HCT116 (cell line): Measurements from ENCODE around the gene OR13A1. TPM values are rescaled to one million over a fixed set of nuclear protein-coding genes. Genes with fewer than 3 reads are reported as not detected.
"Not testable (repeated sequence)": the region's sequence is repeated elsewhere in the genome, so short reads cannot be mapped to it uniquely, and the experiment has no call there.

Experiments
- ATAC-seq: fragments of 200-7000 bp; cut with Tn5 transposase; 2 replicates; pipeline ENCODE4 v1.9.1; 2020; ENCODE audit warnings: mild to moderate bottlenecking, moderate library complexity
- BruUV-seq: library from RNA; stranded (reverse); fragments of 400-500 nt; replicated peaks from 2 replicates; lab custom pipeline; 2021; lab: Mats Ljungman, UMichigan
- CTCF ChIA-PET: fragments of 300-600 bp; sonication (Branson Sonifier 250); formaldehyde crosslinking; loops from one replicate; lab custom pipeline; 2021; ENCODE audit warnings: antibody characterized with exemption; lab: Charles Lee
- POLR2A ChIA-PET: fragments of 300-600, 350-600 bp; sonication (Branson Sonifier 250); formaldehyde crosslinking; loops from one replicate; lab custom pipeline; 2021; ENCODE audit warnings: antibody characterized with exemption; lab: Charles Lee
- RAD21 ChIA-PET, 2 experiments: fragments of 300-600 bp; sonication (Branson Sonifier 250); formaldehyde crosslinking; loops; one replicate each; lab custom pipeline; 2023; ENCODE audit warnings: low total read pairs in 2 of 2; ENCODE audit not compliant: uncharacterized antibody in 2 of 2, unreplicated experiment in 2 of 2, low non-redundant PET in 1 of 2; lab: Charles Lee
- DNase-seq: peaks from one replicate; pipeline ENCODE4 v3.0.0-alpha.2; 2010; ENCODE audit warnings: low read depth, low spot score
- H2AFZ ChIP-seq: fragments of 200-600 bp; shearing (Covaris generic), sonication (generic); 2 replicates; pipeline ENCODE4 v1.6.1; 2017; ENCODE audit warnings: low read depth, mixed run types, mixed read lengths, antibody characterized with exemption, low read length; ENCODE audit not compliant: poor library complexity, severe bottlenecking
- H3K27ac ChIP-seq: 2 replicates; pipeline ENCODE4 v1.5.1; 2012; ENCODE audit warnings: low read depth, low read length
- H3K27me3 ChIP-seq: fragments of 200-600 bp; sonication (generic); 2 replicates; pipeline ENCODE4 v1.6.1; 2016; ENCODE audit warnings: mixed run types, low read length, mixed read lengths; ENCODE audit not compliant: insufficient read depth
- H3K36me3 ChIP-seq, 2 experiments: fragments of 200-500 bp in 1 of 2; fragments of 200-600 bp in 1 of 2; sonication (Bioruptor generic) in 1 of 2; sonication (generic) in 1 of 2; 2 replicates each; pipeline versions ENCODE4 v1.5.1 to v1.6.1; 2014 to 2016; ENCODE audit warnings: low read length in 2 of 2, inconsistent platforms in 1 of 2, mixed read lengths in 1 of 2, mixed run types in 1 of 2; ENCODE audit not compliant: insufficient read depth in 2 of 2, control insufficient read depth in 1 of 2
- H3K4me1 ChIP-seq, 2 experiments: fragments of 200-600 bp in 1 of 2; sonication (generic) in 1 of 2; 2 replicates each; pipeline versions ENCODE4 v1.5.1 to v1.6.1; 2012 to 2017; ENCODE audit warnings: low read length in 2 of 2, inconsistent platforms in 1 of 2, mild to moderate bottlenecking in 1 of 2, mixed read lengths in 1 of 2, mixed run types in 1 of 2, moderate library complexity in 1 of 2; ENCODE audit not compliant: insufficient read depth in 2 of 2, control insufficient read depth in 1 of 2
- H3K4me2 ChIP-seq: fragments of 200-600 bp; sonication (generic); 2 replicates; pipeline ENCODE4 v1.6.1; 2017; ENCODE audit warnings: mixed run types, low read length, mixed read lengths
- H3K4me3 ChIP-seq, 2 experiments: fragments of 200-600 bp in 1 of 2; sonication (generic) in 1 of 2; replicated peaks in 1 of 2; 2 replicates each; pipeline ENCODE4 v1.5.1; 2011 to 2016; ENCODE audit warnings: low read length in 2 of 2, control low read depth in 1 of 2, low read depth in 1 of 2, mild to moderate bottlenecking in 1 of 2, mixed read lengths in 1 of 2, mixed run types in 1 of 2
- H3K79me2 ChIP-seq: fragments of 200-600 bp; sonication (generic); 2 replicates; pipeline ENCODE4 v1.6.1; 2017; ENCODE audit warnings: mild to moderate bottlenecking, mixed run types, low read length, moderate library complexity, mixed read lengths; ENCODE audit not compliant: insufficient read depth
- H3K9ac ChIP-seq: fragments of 200-600 bp; sonication (generic); 2 replicates; pipeline ENCODE4 v1.6.1; 2016; ENCODE audit warnings: low read length, mixed read lengths
- H3K9me2 ChIP-seq: fragments of 200-600 bp; sonication (generic), shearing (Covaris generic); 2 replicates; pipeline ENCODE4 v1.6.1; 2017; ENCODE audit warnings: mixed run types, mild to moderate bottlenecking, moderate library complexity; ENCODE audit not compliant: insufficient read depth
- H3K9me3 ChIP-seq, 2 experiments: fragments of 200-500 bp in 1 of 2; fragments of 200-600 bp in 1 of 2; sonication (Bioruptor generic) in 1 of 2; sonication (generic) in 1 of 2; 2 replicates each; pipeline ENCODE4 v1.6.1; 2014 to 2017; ENCODE audit warnings: low read length in 2 of 2, mixed read lengths in 2 of 2, inconsistent platforms in 1 of 2, low read depth in 1 of 2, mild to moderate bottlenecking in 1 of 2, mixed run types in 1 of 2, moderate library complexity in 1 of 2; ENCODE audit not compliant: control insufficient read depth in 1 of 2, insufficient read depth in 1 of 2
- H4K20me1 ChIP-seq: fragments of 200-600 bp; sonication (generic), shearing (Covaris generic); 2 replicates; pipeline ENCODE4 v1.6.1; 2017; ENCODE audit warnings: mixed run types, mild to moderate bottlenecking, moderate library complexity; ENCODE audit not compliant: insufficient read depth
- SP1 ChIP-seq: IDR thresholded peaks from 2 replicates; pipeline ENCODE4 v1.6.1; 2012; ENCODE audit warnings: low read depth
- TCF7L2 ChIP-seq: IDR thresholded peaks from 2 replicates; pipeline ENCODE4 v1.7.0; 2011; ENCODE audit warnings: borderline replicate concordance, inconsistent platforms; ENCODE audit not compliant: insufficient read depth, insufficient read length; ENCODE audit errors: extremely low read depth
- ZFX ChIP-seq: fragments of 450-650 bp; IDR thresholded peaks from 2 replicates; pipeline ENCODE4 v1.6.1; 2017
- intact Hi-C: fragments of 100-400 bp; cut with micrococcal nuclease; formaldehyde crosslinking; loops from 2 replicates; pipeline ENCODE4 v1.10.0; 2022
- total RNA-seq: library from RNA; stranded (reverse); gene quantifications from one replicate; pipeline ENCODE4 v1.2.1, GENCODE V29; 2021; ENCODE audit not compliant: unreplicated experiment

The OR13A1 gene
- total RNA-seq, 1 experiment from 2014 or later, result not detected

GRCh38 chr10:45302573-45302972, 12.8 kb downstream of the OR13A1 start:
- Histone ChIP-seq H3K27me3 (peaks cover 24% of the 10 kb centered on the region), H3K9ac (no peak overlapping the region), H2AFZ (no peak overlapping the region), H3K4me2 (no peak overlapping the region), H3K4me3 (no peak overlapping the region), H3K27ac (no peak overlapping the region), H3K79me2 (no peaks in the 10 kb centered on the region), H3K36me3 (no peaks in the 10 kb centered on the region), H3K9me2 (no peaks in the 10 kb centered on the region), H3K4me1 (no peaks in the 10 kb centered on the region), H3K9me3 (no peaks in the 10 kb centered on the region), H4K20me1 (no peaks in the 10 kb centered on the region)
- RAD21 ChIA-PET, result no interaction called here
- intact Hi-C loops, result no loop called here
- DNase-seq (no peak), ATAC-seq (no peak)
- CTCF ChIA-PET, result no interaction called here
- no TSS peak for BruUV-seq
- TF ChIP-seq SP1 (no peak), ZFX (no peak), TCF7L2 (no peak)
- POLR2A ChIA-PET, result no interaction called here

GRCh38 chr10:45298341-45298955, 17.0 kb downstream of the OR13A1 start:
- H3K79me2 ChIP-seq, H3K27ac ChIP-seq, H3K9me3 ChIP-seq, BruUV-seq, ATAC-seq, H2AFZ ChIP-seq, H3K4me1 ChIP-seq, H3K9me2 ChIP-seq, H3K9ac ChIP-seq, H4K20me1 ChIP-seq, intact Hi-C loops, DNase-seq, CTCF ChIA-PET, H3K4me2 ChIP-seq, H3K36me3 ChIP-seq, RAD21 ChIA-PET, POLR2A ChIA-PET, H3K4me3 ChIP-seq: not testable (repeated sequence)
- H3K27me3 ChIP-seq, result peaks cover 35% of the 10 kb centered on the region; the same call in 1 of the 2 replicates
